ENCODE measurements around the gene CRTAP. TPM values are rescaled to one million over a fixed set of nuclear protein-coding genes. Genes with fewer than 3 reads are reported as not detected.

The CRTAP gene
- total RNA-seq, 1 donor from 2014 or later = 138 TPM

DNA sequence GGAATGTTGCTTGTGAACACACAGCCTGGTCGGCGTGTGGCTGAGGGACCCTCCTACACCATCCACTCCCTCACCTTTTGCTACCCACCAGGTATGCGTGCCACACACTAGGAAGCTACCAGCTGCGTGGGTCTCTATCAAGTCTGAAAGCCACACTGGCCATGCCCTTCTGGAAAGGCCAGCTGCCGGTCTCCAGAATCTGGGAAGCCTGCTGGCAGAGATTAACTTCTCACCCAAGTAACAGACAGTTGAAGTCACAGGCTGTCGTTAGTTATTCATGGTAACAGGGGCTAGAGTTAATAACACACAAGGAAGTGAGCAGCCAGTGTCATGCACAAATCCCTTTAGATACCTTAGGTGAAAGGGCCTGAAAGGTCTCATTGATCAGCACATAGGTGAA is 56.7 kb downstream of the CRTAP start:
- DNase-seq (ENCODE audit: extremely low spot score, unreplicated experiment) = no peak
- no peaks in the 10 kb centered on the region for H3K36me3 Mint-ChIP-seq
- peaks cover 12% of the 10 kb centered on the region for H3K4me1 Mint-ChIP-seq (ENCODE audit: unreplicated experiment)
- H3K4me3 Mint-ChIP-seq = no peak overlapping the region
- H3K27ac Mint-ChIP-seq = no peak overlapping the region
- TF ChIP-seq, protein P1, sequence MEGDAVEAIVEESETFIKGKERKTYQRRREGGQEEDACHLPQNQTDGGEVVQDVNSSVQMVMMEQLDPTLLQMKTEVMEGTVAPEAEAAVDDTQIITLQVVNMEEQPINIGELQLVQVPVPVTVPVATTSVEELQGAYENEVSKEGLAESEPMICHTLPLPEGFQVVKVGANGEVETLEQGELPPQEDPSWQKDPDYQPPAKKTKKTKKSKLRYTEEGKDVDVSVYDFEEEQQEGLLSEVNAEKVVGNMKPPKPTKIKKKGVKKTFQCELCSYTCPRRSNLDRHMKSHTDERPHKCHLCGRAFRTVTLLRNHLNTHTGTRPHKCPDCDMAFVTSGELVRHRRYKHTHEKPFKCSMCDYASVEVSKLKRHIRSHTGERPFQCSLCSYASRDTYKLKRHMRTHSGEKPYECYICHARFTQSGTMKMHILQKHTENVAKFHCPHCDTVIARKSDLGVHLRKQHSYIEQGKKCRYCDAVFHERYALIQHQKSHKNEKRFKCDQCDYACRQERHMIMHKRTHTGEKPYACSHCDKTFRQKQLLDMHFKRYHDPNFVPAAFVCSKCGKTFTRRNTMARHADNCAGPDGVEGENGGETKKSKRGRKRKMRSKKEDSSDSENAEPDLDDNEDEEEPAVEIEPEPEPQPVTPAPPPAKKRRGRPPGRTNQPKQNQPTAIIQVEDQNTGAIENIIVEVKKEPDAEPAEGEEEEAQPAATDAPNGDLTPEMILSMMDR (conservative IDR thresholded peaks at IDR 0.05) = no peak
- peaks cover 3% of the 10 kb centered on the region for H3K9me3 Mint-ChIP-seq
- H3K27me3 Mint-ChIP-seq = no peaks in the 10 kb centered on the region

GRCh38 chr3:33171580-33171979 is 57.8 kb downstream of the CRTAP start:
- H3K9me3 Mint-ChIP-seq = peaks cover 3% of the 10 kb centered on the region
- H3K27me3 Mint-ChIP-seq = no peaks in the 10 kb centered on the region
- H3K27ac Mint-ChIP-seq = no peak overlapping the region
- H3K4me3 Mint-ChIP-seq = no peak overlapping the region
- TF ChIP-seq, protein P1 (conservative IDR thresholded peaks at IDR 0.05) = no peak
- H3K4me1 Mint-ChIP-seq (ENCODE audit: unreplicated experiment) = peaks cover 12% of the 10 kb centered on the region
- DNase-seq (ENCODE audit: extremely low spot score, unreplicated experiment) = no peak
- no peaks in the 10 kb centered on the region for H3K36me3 Mint-ChIP-seq

- Mint-ChIP-seq H3K4me1 (ENCODE audit: unreplicated experiment) (peaks cover 5% of the 10 kb centered on the region), H3K36me3 (no peaks in the 10 kb centered on the region)
These were observed 59.3 kb downstream of the CRTAP start for GRCh38 chr3:33173103-33173502.

GRCh38 chr3:33173672-33174071 is 59.9 kb downstream of the CRTAP start:
- H3K9me3 Mint-ChIP-seq = peaks cover 3% of the 10 kb centered on the region
- TF ChIP-seq, protein P1 (conservative IDR thresholded peaks at IDR 0.05) = no peak
- H3K4me3 Mint-ChIP-seq = no peak overlapping the region
- peaks cover 5% of the 10 kb centered on the region for H3K4me1 Mint-ChIP-seq (ENCODE audit: unreplicated experiment)
- no peak overlapping the region for H3K27ac Mint-ChIP-seq
- no peaks in the 10 kb centered on the region for H3K36me3 Mint-ChIP-seq
- no peak for DNase-seq (ENCODE audit: extremely low spot score, unreplicated experiment)
- H3K27me3 Mint-ChIP-seq = no peaks in the 10 kb centered on the region

More at GRCh38 chr3:33173103-33173502, 59.3 kb downstream of the CRTAP start:
- Mint-ChIP-seq H3K27me3 (no peaks in the 10 kb centered on the region), H3K9me3 (peaks cover 3% of the 10 kb centered on the region), H3K27ac (no peak overlapping the region), H3K4me3 (no peak overlapping the region)
- no peak for DNase-seq (ENCODE audit: extremely low spot score, unreplicated experiment)
- TF ChIP-seq, protein P1 (conservative IDR thresholded peaks at IDR 0.05) = no peak

DNA sequence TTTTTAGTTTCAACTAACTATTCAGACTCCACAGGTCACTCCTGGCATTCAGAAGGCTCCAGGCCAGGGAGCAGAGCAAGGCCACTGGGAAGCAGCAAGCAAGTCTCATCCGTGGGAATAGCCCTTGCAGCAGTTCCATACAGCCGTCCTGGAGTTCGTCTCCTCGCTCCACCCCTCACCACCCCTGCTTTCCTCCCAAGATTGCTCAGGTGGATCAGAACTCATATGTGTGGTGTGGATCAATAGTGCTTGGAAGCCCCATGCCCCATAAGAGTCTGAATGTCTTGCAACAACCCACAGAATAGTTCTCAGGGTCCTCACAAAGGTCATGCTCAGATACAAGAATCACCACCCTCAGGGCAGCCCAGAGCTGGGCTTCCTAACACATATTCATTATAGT is 60.3 kb downstream of the CRTAP start:
- Mint-ChIP-seq H3K27ac (no peak overlapping the region), H3K4me3 (no peak overlapping the region), H3K27me3 (no peaks in the 10 kb centered on the region), H3K36me3 (no peaks in the 10 kb centered on the region), H3K9me3 (peaks cover 3% of the 10 kb centered on the region), H3K4me1 (ENCODE audit: unreplicated experiment) (peaks cover 5% of the 10 kb centered on the region)
- TF ChIP-seq, protein P1 (conservative IDR thresholded peaks at IDR 0.05) = no peak
- DNase-seq (ENCODE audit: extremely low spot score, unreplicated experiment) = no peak

Measured in type B pancreatic cell (in vitro differentiated cells).